GM18517 (cell line): ENCODE data around the gene WDFY4.

Experiments
- ATAC-seq: cut with Tn5 transposase; IDR thresholded peaks from one replicate; pipeline ENCODE4 v1.9.1; 2021; ENCODE audit warnings: mild to moderate bottlenecking, moderate library complexity; ENCODE audit not compliant: unreplicated experiment

WDFY4 gene

GRCh38 chr10:48788554-48788953, 103.9 kb downstream of the WDFY4 start:
- no peak for ATAC-seq

GRCh38 chr10:48789486-48790456, 105.1 kb downstream of the WDFY4 start:
- ATAC-seq = no peak

GRCh38 chr10:48790457-48791044, 105.9 kb downstream of the WDFY4 start:
- no peak for ATAC-seq

- ATAC-seq = no peak
Measured at GRCh38 chr10:48791267-48791928, 106.7 kb downstream of the WDFY4 start.

- ATAC-seq = no peak
Measured at GRCh38 chr10:48792121-48792520, 107.4 kb downstream of the WDFY4 start.

- no peak for ATAC-seq
Measured at GRCh38 chr10:48792687-48793096, 108.0 kb downstream of the WDFY4 start.

GRCh38 chr10:48794074-48794473, 109.4 kb downstream of the WDFY4 start:
- no peak for ATAC-seq

GRCh38 chr10:48796713-48797245, 112.1 kb downstream of the WDFY4 start:
- ATAC-seq = no peak

- no peak for ATAC-seq
Measured at GRCh38 chr10:48797830-48798229, 113.2 kb downstream of the WDFY4 start.

GRCh38 chr10:48798481-48799254, 114.0 kb downstream of the WDFY4 start:
- ATAC-seq = no peak

- ATAC-seq = no peak
Measured at GRCh38 chr10:48799341-48800006, 114.8 kb downstream of the WDFY4 start.

- no peak for ATAC-seq
Measured at GRCh38 chr10:48800007-48800675, 115.5 kb downstream of the WDFY4 start.

- no peak for ATAC-seq
Measured at GRCh38 chr10:48801001-48801421, 116.3 kb downstream of the WDFY4 start.

GRCh38 chr10:48802611-48803071, 118.0 kb downstream of the WDFY4 start:
- ATAC-seq = peak; percentile 96

GRCh38 chr10:48803801-48804584, 119.3 kb downstream of the WDFY4 start:
- ATAC-seq = no peak

GRCh38 chr10:48804740-48805182, 120.1 kb downstream of the WDFY4 start:
- no peak for ATAC-seq

GRCh38 chr10:48805411-48805810, 120.7 kb downstream of the WDFY4 start:
- no peak for ATAC-seq

GRCh38 chr10:48805848-48806247, 121.2 kb downstream of the WDFY4 start:
- no peak for ATAC-seq
